GM06990 (cell line): ENCODE results near the gene CYP1A2.
"Not testable (repeated sequence)": the region's sequence is repeated elsewhere in the genome, so short reads cannot be mapped to it uniquely, and the experiment has no call there.

Experiments
- DNase-seq: peaks from one replicate; pipeline ENCODE4 v3.0.0-alpha.2; 2011; ENCODE audit not compliant: insufficient read length; ENCODE audit errors: extremely low read depth
- H3K27me3 ChIP-seq: replicated peaks from 2 replicates; pipeline ENCODE4 v1.6.0; 2011; ENCODE audit warnings: low read length; ENCODE audit not compliant: control insufficient read depth, insufficient read depth
- H3K36me3 ChIP-seq: 2 replicates; pipeline ENCODE4 v1.5.1; 2011; ENCODE audit warnings: low read length; ENCODE audit not compliant: control insufficient read depth, insufficient read depth
- H3K4me3 ChIP-seq: replicated peaks from 2 replicates; pipeline ENCODE4 v1.5.1; 2011; ENCODE audit warnings: low read depth, mild to moderate bottlenecking, control low read depth, low read length
- CTCF ChIP-seq: IDR thresholded peaks from 2 replicates; pipeline ENCODE4 v1.5.1; 2011; ENCODE audit warnings: low read length, control low read depth, mild to moderate bottlenecking, inconsistent platforms; ENCODE audit not compliant: insufficient read depth, poor library complexity, severe bottlenecking

CYP1A2 gene

DNA sequence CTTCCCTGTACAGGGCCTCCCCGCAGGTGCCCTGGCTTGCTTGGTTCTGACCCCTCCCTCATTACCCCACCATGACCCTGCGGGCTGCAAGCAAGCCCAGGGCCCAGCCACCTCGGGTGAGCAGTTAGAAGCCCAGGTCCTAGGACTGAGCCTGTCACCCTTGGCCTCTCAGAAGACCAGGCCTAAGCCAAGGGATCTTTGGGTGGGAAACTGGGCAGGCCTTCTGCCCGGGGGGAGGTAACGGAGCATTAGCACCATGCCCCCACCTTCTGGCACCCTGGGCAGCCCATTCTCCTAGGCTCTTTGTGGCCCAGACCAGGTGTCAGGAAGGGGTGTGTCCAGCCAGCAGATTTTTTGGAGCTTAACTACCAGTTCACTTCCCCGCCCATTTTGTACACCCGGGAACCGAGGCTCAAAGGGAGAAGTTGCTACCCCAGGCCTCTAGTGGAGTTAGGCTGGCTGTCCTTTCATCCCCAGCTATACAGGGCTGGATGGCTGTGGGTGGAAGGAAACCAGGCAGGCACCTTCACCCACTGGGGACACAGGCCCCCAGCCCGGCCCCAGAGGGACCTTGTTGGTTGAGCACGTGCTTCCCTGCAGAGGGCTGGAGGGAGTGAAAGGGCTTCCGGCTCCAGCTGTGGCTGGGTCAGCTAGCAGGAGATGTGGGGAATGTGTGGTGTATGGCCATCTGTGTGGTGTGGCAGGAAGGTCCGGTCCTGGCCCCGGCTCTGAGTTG is 34.6 kb downstream of the CYP1A2 start:
- Histone ChIP-seq H3K27me3 (no peaks in the 10 kb centered on the region), H3K4me3 (peak overlapping the region; percentile 98), H3K36me3 (peaks cover 5% of the 10 kb centered on the region)
- peak; percentile 70 for DNase-seq
- no peak for TF ChIP-seq CTCF

DNA sequence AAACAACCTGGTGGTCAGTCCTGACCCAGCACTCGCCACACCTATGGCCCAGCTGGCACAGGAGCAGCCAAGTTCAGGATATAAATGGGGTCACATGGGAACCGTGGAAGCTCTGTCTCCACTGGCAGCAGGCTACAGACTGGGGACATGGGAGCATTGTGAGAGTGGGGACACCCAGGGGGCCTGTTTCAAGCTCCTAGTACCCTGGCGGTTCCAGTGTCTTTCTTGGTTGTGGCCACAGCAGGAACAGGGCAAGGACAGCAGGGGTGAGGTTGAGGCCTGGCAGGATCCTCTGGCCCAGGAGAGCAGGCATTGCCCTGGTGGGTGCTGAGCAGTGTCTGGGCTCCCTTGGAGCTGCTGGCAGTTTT is 35.1 kb downstream of the CYP1A2 start:
- Histone ChIP-seq H3K4me3 (peak overlapping the region; percentile 98), H3K27me3 (no peaks in the 10 kb centered on the region), H3K36me3 (peaks cover 6% of the 10 kb centered on the region)
- TF ChIP-seq CTCF: no peak
- DNase-seq: no peak

GRCh38 chr15:74784426-74785193 is 36.0 kb downstream of the CYP1A2 start:
- DNase-seq: no peak
- peak overlapping the region; percentile 98 for H3K4me3 ChIP-seq
- H3K27me3 ChIP-seq: no peaks in the 10 kb centered on the region
- peak; percentile 20 for TF ChIP-seq CTCF
- H3K36me3 ChIP-seq: peaks cover 11% of the 10 kb centered on the region

GRCh38 chr15:74785194-74786032 is 36.8 kb downstream of the CYP1A2 start:
- peak; percentile 6 for TF ChIP-seq CTCF
- peak; percentile 63 for DNase-seq
- Histone ChIP-seq H3K4me3 (peak overlapping the region; percentile 98), H3K36me3 (peaks cover 14% of the 10 kb centered on the region), H3K27me3 (no peaks in the 10 kb centered on the region)

GRCh38 chr15:74786081-74786480 is 37.4 kb downstream of the CYP1A2 start:
- Histone ChIP-seq H3K36me3 (peaks cover 14% of the 10 kb centered on the region), H3K4me3 (peak overlapping the region; percentile 98)
- DNase-seq, H3K27me3 ChIP-seq: not testable (repeated sequence)
